ENCODE results near the gene AADACL3. TPM values are rescaled to one million over a fixed set of nuclear protein-coding genes. Genes with fewer than 3 reads are reported as not detected.
"Not testable (repeated sequence)": the region's sequence is repeated elsewhere in the genome, so short reads cannot be mapped to it uniquely, and the experiment has no call there.

AADACL3 gene
- total RNA-seq (not detected), polyA plus RNA-seq (not detected), total RNA-seq (0 reads per million in 6 experiments)

GRCh38 chr1:12715896-12716437 lies at the start of gene AADACL3:
AADACL3 (plus strand) TSS chr1:12716110; CDS start chr1:12716177, 67 bp downstream.
- no peak within 1 kb of the TSS for H3K4me3 Mint-ChIP-seq
- peak within 1 kb of the TSS in 1 of 10 donors; percentile 75 for H3K27ac Mint-ChIP-seq
- ATAC-seq = no peak
- no peaks in the 10 kb centered on the region for H3K36me3 Mint-ChIP-seq
- no peak for DNase-seq
- H3K9me3 Mint-ChIP-seq = no peaks in the 10 kb centered on the region
- peaks cover 17 to 56% (median 31%) of the 10 kb centered on the region in 5 donors for H3K27me3 Mint-ChIP-seq
- POLR2A ChIA-PET = no interaction called here
- peaks cover 0 to 3% (median 0%) of the 10 kb centered on the region in 4 donors for H3K4me1 Mint-ChIP-seq

- Mint-ChIP-seq H3K9me3 (peaks cover 0 to 20% (median 6%) of the 10 kb centered on the region in 9 donors), H3K27me3 (peaks cover 0 to 3% (median under 1%) of the 10 kb centered on the region in 5 donors), H3K4me1 (no peaks in the 10 kb centered on the region), H3K4me3 (no peak overlapping the region), H3K36me3 (peaks cover 0 to 11% (median 4%) of the 10 kb centered on the region in 3 donors), H3K27ac (no peak overlapping the region)
- DNase-seq (no peak), ATAC-seq (no peak)
- POLR2A ChIA-PET = no interaction called here
Measured at GRCh38 chr1:12666141-12666735, 49.7 kb upstream of the AADACL3 start.

GRCh38 chr1:12669529-12670068 lies 46.3 kb upstream of the AADACL3 start:
- H3K4me1 Mint-ChIP-seq = no peaks in the 10 kb centered on the region
- peaks cover 6 to 18% (median 9%) of the 10 kb centered on the region in 5 donors for H3K27me3 Mint-ChIP-seq
- peaks cover 0 to 11% (median 4%) of the 10 kb centered on the region in 3 donors for H3K36me3 Mint-ChIP-seq
- H3K4me3 Mint-ChIP-seq = no peak overlapping the region
- H3K27ac Mint-ChIP-seq = no peak overlapping the region
- peaks cover 0 to 15% (median 6%) of the 10 kb centered on the region in 9 donors for H3K9me3 Mint-ChIP-seq
- ATAC-seq = no peak
- no peak for DNase-seq
- POLR2A ChIA-PET = no interaction called here

- H3K4me1 Mint-ChIP-seq = no peaks in the 10 kb centered on the region
- H3K9me3 Mint-ChIP-seq = peaks cover 0 to 9% (median 0%) of the 10 kb centered on the region in 9 donors
- H3K27ac Mint-ChIP-seq = no peak overlapping the region
- peaks cover 14 to 34% (median 19%) of the 10 kb centered on the region in 5 donors for H3K27me3 Mint-ChIP-seq
- POLR2A ChIA-PET = no interaction called here
- DNase-seq = no peak
- H3K4me3 Mint-ChIP-seq = no peak overlapping the region
- no peaks in the 10 kb centered on the region for H3K36me3 Mint-ChIP-seq
- ATAC-seq = no peak
Measured at GRCh38 chr1:12674358-12674757, 41.6 kb upstream of the AADACL3 start.

GRCh38 chr1:12676122-12676521 lies 39.8 kb upstream of the AADACL3 start:
- H3K4me1 Mint-ChIP-seq, H3K4me3 Mint-ChIP-seq, ATAC-seq, POLR2A ChIA-PET, H3K27ac Mint-ChIP-seq, DNase-seq: not testable (repeated sequence)
- H3K27me3 Mint-ChIP-seq = peaks cover 19 to 45% (median 25%) of the 10 kb centered on the region in 5 donors
- H3K36me3 Mint-ChIP-seq = peaks cover 0 to 13% (median 0%) of the 10 kb centered on the region in 3 donors
- H3K9me3 Mint-ChIP-seq = peaks cover 0 to 27% (median 9%) of the 10 kb centered on the region in 9 donors

- Mint-ChIP-seq H3K27me3 (peaks cover 13 to 36% (median 26%) of the 10 kb centered on the region in 5 donors), H3K9me3 (peaks cover 0 to 31% (median 9%) of the 10 kb centered on the region in 9 donors), H3K4me3 (no peak overlapping the region), H3K4me1 (no peaks in the 10 kb centered on the region), H3K27ac (no peak overlapping the region), H3K36me3 (peaks cover 0 to 13% (median 2%) of the 10 kb centered on the region in 3 donors)
- ATAC-seq = no peak
- DNase-seq = no peak
- POLR2A ChIA-PET = no interaction called here
Measured at GRCh38 chr1:12677565-12677964, 38.3 kb upstream of the AADACL3 start.

DNA sequence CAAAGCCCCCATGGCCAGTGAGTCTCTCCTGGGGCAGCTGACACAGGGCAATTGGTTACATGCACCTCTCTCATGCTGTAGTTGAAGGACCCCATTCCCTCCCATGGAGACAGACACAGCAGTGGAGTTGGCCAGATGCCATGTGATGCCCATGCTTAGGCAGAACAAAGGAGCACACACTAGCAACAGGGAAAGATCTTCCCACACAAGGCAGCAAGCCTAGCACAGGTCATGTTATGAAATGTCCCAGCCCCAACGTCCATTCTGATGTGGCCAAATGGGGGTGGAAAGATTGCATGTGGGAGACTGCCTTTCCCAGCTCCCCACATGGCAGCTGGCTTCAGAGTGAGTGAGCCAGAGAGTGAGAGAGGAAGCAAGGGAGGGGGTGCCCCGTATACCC lies 37.6 kb upstream of the AADACL3 start:
- Mint-ChIP-seq H3K9me3 (peaks cover 0 to 31% (median 9%) of the 10 kb centered on the region in 9 donors), H3K36me3 (peaks cover 0 to 13% (median 2%) of the 10 kb centered on the region in 3 donors), H3K4me3 (no peak overlapping the region), H3K4me1 (no peaks in the 10 kb centered on the region), H3K27ac (no peak overlapping the region), H3K27me3 (peaks cover 11 to 39% (median 31%) of the 10 kb centered on the region in 5 donors)
- no peak for ATAC-seq
- no peak for DNase-seq
- POLR2A ChIA-PET = no interaction called here

DNA sequence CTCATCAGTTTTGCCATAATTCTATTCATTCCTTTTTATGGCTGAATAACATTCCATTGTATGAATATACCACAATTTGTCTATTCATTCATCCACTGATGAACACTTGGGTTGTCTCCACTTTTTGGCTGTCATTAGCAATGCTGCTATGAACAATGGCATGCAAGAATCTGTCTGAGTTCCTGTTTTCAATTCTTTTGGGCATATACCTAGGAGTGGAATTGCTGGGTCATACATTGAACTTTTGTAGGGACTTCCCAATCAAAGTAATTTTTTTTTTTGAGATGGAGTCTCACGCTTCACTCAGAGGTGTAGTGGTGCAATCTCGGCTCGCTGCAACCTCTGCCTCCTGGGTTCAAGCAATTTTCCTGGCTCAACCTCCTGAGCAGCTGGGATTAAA lies 37.1 kb upstream of the AADACL3 start:
- peaks cover 12 to 41% (median 32%) of the 10 kb centered on the region in 5 donors for H3K27me3 Mint-ChIP-seq
- ATAC-seq = no peak
- peaks cover 0 to 31% (median 9%) of the 10 kb centered on the region in 9 donors for H3K9me3 Mint-ChIP-seq
- no peaks in the 10 kb centered on the region for H3K4me1 Mint-ChIP-seq
- no peak for DNase-seq
- H3K36me3 Mint-ChIP-seq = peaks cover 0 to 13% (median 2%) of the 10 kb centered on the region in 3 donors
- POLR2A ChIA-PET = interaction anchor here (0.7 kb wide), 1 partner anchor 27 kb away, joined by 9 read pairs; no protein-coding TSS in a partner anchor
- no peak overlapping the region for H3K27ac Mint-ChIP-seq
- no peak overlapping the region for H3K4me3 Mint-ChIP-seq

GRCh38 chr1:12690156-12690555 lies 25.8 kb upstream of the AADACL3 start:
- H3K27ac Mint-ChIP-seq = no peak overlapping the region
- peaks cover 5 to 12% (median 7%) of the 10 kb centered on the region in 5 donors for H3K27me3 Mint-ChIP-seq
- DNase-seq (no peak), ATAC-seq (no peak)
- H3K36me3 Mint-ChIP-seq = no peaks in the 10 kb centered on the region
- no peak overlapping the region for H3K4me3 Mint-ChIP-seq
- POLR2A ChIA-PET = no interaction called here
- no peaks in the 10 kb centered on the region for H3K4me1 Mint-ChIP-seq
- H3K9me3 Mint-ChIP-seq = no peaks in the 10 kb centered on the region

DNA sequence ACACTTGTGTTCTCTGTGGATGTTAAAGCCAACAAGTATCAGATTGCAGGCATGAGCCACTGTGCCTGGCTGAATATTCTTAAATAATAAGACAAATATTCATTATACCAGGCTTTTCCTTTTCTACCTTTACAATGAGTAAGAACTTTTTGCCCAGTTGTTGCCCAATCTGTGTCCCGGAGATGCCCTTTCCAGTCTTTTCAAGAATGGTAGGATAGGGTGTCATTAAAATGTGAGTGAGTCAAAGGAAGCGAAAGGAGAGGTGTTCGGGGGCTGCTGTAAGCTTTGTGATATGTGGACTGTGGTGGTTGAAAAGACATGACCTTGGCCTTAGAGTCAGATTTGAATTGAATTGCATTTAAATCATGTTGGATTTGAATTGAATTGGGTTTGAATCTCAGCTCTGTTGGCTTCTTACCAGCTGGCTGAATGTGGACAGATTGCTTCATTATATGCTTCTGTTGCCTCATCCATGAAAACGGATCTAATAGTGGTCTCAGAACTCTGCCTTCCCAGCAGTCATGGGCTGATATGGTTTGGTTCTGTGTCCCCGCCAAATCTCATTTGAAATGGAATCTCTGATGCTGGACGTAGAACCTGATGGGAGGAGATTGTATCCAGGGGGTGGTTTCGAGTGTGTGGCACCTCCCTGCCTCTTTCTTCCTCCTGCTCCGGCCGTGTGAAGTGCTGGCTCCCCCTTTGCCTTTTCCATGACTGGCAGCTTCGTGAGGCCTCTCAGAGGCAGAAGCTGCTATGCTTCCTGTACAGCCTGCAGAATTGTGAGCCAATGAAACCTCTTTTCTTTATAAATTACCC lies 22.7 kb upstream of the AADACL3 start:
- DNase-seq = no peak
- Mint-ChIP-seq H3K4me1 (no peaks in the 10 kb centered on the region), H3K27me3 (peaks cover 5 to 19% (median 9%) of the 10 kb centered on the region in 5 donors), H3K27ac (no peak overlapping the region), H3K36me3 (no peaks in the 10 kb centered on the region), H3K9me3 (no peaks in the 10 kb centered on the region), H3K4me3 (no peak overlapping the region)
- POLR2A ChIA-PET = no interaction called here
- ATAC-seq = no peak

DNA sequence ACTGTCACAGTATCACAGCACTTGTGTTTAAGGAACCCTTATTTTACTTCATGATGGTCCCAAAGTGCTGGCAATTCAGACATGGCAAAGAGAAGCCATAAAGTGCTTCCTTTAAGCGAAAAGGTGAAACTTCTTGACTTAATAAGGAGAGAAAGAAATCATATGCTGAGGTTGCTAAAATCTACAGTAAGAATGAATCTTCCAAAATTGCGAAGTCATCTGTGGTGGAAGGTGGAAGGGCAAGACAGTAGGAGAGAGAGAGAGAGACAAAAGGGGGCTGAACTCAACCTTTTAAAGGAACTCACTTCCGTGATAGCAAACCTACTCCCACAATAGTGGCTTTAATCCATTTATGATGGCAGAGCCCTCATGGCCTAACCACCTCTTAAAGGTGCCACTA lies 19.3 kb upstream of the AADACL3 start:
- Mint-ChIP-seq H3K4me3 (no peak overlapping the region), H3K9me3 (peaks cover 0 to 14% (median 2%) of the 10 kb centered on the region in 9 donors), H3K27me3 (peaks cover 14 to 53% (median 19%) of the 10 kb centered on the region in 5 donors), H3K4me1 (no peaks in the 10 kb centered on the region), H3K36me3 (peaks cover 4 to 8% (median 5%) of the 10 kb centered on the region in 3 donors), H3K27ac (no peak overlapping the region)
- POLR2A ChIA-PET = no interaction called here
- ATAC-seq = no peak
- no peak for DNase-seq

GRCh38 chr1:12697397-12697796 lies 18.5 kb upstream of the AADACL3 start:
- no peak for ATAC-seq
- Mint-ChIP-seq H3K4me1 (no peaks in the 10 kb centered on the region), H3K9me3 (peaks cover 0 to 14% (median 2%) of the 10 kb centered on the region in 9 donors), H3K4me3 (no peak overlapping the region), H3K27ac (no peak overlapping the region), H3K36me3 (peaks cover 4 to 8% (median 5%) of the 10 kb centered on the region in 3 donors), H3K27me3 (peaks cover 14 to 53% (median 19%) of the 10 kb centered on the region in 5 donors)
- POLR2A ChIA-PET = no interaction called here
- DNase-seq = no peak
